ENCODE data around the gene ANKMY2.

GRCh38 chr7:16594061-16594460, 51.5 kb downstream of the ANKMY2 start:
- TF ChIP-seq POLR2A (IDR thresholded peaks at IDR 0.05) = no peak
- no peak for TF ChIP-seq CTCF (IDR thresholded peaks at IDR 0.05)
